GM18951 (cell line): Measurements from ENCODE around the gene NAT10.

ENCODE experiments used
- POLR2A ChIP-seq: IDR thresholded peaks from 4 replicates; pipeline ENCODE4 v1.6.1; 2011; ENCODE audit warnings: mild to moderate bottlenecking; ENCODE audit not compliant: insufficient read length, insufficient read depth; ENCODE audit errors: extremely low read depth
- in situ Hi-C: fragments of 300-500 bp; cut with MboI; formaldehyde crosslinking; loops from one replicate; pipeline ENCODE4 v1.12.0; 2022; ENCODE audit warnings: low sequenced_read_pairs, mixed read lengths, inconsistent platforms; ENCODE audit not compliant: unreplicated experiment

The NAT10 gene

DNA sequence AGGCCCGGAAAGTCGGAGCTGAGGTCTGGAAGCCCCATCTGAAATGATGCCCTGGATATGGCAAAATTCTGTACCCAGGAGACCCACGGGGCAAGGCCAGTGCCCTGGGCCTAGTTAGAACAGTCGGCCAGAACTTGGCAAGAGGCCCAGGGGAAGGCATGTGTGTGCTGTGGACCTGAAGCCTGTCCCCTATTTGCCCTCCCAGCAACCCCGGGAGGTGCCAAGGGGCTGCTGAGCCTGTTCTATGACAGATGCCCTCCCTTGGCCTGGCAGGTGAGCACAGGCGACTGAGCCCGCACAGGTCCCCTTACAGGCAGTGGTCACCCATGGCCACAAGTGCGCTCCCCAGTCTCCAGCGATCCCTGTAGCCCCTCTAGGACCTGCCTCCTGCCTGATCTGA lies 51.7 kb downstream of the NAT10 start:
- in situ Hi-C loops = loop anchor here (25.0 kb wide), 2 partner anchors 295 to 330 kb away; no protein-coding TSS in a partner anchor
- TF ChIP-seq POLR2A = no peak

DNA sequence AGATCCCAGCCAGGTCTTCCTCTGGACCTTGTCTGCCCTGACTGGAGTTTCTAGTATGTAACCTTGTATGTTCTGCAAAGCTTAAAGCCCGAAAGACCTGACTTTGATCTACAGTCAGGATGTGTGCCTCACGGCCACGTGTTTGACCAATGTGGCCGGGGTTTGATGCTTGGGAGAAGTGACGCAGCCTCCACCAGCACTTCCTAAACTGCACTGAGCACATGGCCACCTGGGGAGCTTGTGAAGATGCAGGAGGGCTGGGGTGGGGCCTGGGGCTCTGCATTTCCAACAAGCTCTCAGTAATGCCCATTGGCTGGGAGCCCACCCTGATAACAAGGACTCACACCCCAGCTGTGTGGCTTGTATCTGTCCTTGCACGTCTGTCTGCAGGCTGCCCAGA lies 53.2 kb downstream of the NAT10 start:
- no peak for TF ChIP-seq POLR2A
- in situ Hi-C loops = loop anchor here (25.0 kb wide), 2 partner anchors 296 to 329 kb away; no protein-coding TSS in a partner anchor

DNA sequence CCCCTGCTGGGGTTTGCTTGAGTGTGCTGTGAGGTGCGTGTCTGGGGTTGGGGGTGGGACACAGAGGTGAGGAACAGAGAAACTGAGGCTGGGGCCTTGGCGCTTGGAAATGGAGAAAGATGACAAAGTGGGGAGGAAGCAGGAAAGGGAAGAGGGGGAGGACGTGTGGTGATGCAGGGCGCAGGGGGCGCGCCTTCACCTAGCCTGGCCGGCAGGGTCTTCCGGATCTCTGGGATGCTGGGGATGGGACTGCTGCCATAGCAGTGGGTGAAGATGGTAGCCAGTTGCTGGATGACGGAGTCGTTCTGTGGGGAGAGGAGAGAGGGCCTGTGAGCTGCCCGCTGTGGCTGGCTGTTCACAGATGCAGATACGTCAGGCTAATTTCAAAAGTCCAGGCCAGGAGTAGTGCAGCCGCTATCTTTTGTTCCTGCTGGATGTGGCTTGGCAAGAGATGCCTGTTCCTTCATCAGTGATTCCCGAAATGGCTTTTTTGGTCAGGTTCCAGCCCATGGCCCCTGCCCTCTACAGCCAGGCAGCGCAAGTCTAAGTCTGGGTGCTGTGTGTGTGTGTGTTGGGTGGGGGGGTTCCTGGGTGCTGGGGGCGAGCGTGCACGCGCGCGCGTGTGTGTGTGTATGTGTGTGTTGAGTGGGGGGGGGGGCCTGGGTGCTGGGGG lies 54.8 kb downstream of the NAT10 start:
- in situ Hi-C loops = loop anchor here (25.0 kb wide), 2 partner anchors 298 to 327 kb away; no protein-coding TSS in a partner anchor
- TF ChIP-seq POLR2A = no peak

DNA sequence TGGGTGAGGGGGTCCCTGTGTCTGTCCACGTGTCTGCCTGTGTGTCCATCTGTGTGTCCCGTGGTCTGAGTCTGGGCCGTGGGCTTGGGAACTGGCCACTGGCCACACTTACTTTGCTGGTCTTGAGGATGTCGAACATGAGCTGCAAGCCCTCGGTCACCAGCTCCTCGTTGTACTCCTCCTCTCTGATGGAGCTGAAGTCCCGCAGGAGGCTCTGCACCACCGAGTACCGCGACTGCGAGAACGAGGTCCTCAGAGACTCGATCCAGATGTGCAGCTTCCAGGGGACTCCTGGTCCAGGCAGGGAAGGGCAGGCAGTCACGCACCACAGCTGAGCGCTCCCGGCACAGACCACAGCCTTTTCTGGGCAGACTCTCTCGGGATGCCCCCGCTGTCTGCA lies 55.4 kb downstream of the NAT10 start:
- no peak for TF ChIP-seq POLR2A
- in situ Hi-C loops = loop anchor here (25.0 kb wide), 2 partner anchors 298 to 327 kb away; no protein-coding TSS in a partner anchor

DNA sequence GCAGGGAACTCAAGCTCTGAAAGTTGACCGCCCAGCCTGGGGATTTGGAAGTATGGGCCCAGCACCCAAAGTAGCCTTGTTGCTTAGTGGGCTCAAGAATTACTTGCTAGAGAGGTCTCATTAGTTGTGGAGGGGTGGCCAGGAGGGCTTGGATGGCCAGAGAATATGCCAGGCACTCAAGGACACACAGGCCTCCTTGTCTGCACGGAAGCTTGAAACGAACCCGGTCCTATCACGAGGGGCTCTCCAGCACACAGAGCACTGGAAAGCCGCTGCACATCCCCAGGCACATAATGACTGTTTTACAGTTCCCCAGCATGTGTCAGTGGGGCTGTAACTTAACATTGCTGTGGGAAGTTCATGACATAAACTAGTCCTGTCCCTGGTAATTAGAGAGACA lies 55.9 kb downstream of the NAT10 start:
- no peak for TF ChIP-seq POLR2A
- in situ Hi-C loops = loop anchor here (25.0 kb wide), 2 partner anchors 299 to 326 kb away; no protein-coding TSS in a partner anchor

DNA sequence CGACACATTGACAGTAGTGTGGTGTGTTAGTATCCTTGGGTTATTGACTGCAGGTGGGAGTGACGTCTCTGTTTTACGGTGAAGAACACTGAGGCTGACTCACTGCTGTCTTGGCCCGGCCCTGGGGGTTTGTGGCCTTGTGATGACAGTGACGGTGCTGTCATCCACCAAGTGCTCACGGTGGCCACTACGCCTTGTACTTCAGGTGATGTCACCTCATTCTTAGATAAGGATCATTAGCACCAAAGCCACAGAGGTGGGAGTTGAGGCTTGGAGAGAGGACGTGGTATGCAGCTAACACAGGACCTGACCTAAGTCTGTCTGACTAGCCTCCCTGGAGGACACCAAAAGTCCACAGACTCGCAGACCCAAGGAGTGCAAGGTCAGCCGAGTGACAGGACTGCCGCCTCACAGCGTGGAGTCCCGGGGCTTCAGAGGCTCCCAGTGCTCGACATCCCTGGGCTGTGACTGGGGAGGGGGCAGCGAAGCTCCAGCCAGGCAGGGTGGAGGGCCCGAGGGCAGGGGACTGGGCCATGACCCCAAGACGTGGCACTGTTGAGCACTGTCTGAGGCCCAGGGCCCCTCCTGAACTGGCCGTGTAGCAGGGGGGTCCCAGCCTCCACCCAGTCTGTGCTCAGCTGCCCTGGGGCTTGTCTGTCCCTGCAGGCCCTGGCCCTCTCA lies 56.5 kb downstream of the NAT10 start:
- in situ Hi-C loops = loop anchor here (25.0 kb wide), 2 partner anchors 300 to 325 kb away; no protein-coding TSS in a partner anchor
- TF ChIP-seq POLR2A = no peak

DNA sequence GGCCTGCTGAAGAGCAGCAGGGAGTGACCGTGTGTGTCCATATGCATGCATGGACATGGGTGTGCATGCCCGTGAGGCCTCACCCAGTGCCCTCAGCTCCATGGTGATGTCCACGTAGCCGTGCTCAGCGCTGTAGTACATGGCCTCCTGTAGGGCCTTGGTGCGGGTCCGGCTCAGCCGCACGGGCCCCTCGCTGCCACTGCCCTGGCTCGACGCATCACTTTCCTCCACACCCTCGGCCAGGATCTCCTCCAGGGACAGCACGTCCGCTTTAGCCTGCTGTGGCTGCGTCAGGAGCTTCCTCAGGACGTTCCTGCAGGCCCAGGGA lies 57.0 kb downstream of the NAT10 start:
- in situ Hi-C loops = loop anchor here (25.0 kb wide), 2 partner anchors 300 to 325 kb away; no protein-coding TSS in a partner anchor
- no peak for TF ChIP-seq POLR2A

DNA sequence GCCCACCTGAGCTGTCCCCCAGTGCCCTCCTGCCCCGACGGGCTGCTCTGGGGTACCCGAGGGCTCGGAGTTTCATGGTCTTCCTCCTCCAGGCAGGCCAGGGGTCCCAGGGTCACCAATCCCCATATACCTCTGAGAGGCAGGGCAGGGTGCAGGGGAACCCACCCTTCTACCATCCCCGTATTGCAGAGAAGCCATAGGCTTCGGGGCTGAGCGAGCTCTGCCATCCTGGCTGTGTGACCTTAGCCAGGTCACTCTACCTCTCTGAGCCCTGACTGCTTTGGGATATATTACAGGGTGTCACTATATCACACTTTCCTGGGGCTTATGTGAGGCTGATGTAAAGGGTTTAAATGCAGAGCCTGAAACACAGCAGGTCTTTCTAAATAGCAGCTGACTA lies 57.4 kb downstream of the NAT10 start:
- no peak for TF ChIP-seq POLR2A
- in situ Hi-C loops = loop anchor here (25.0 kb wide), 2 partner anchors 301 to 324 kb away; no protein-coding TSS in a partner anchor

DNA sequence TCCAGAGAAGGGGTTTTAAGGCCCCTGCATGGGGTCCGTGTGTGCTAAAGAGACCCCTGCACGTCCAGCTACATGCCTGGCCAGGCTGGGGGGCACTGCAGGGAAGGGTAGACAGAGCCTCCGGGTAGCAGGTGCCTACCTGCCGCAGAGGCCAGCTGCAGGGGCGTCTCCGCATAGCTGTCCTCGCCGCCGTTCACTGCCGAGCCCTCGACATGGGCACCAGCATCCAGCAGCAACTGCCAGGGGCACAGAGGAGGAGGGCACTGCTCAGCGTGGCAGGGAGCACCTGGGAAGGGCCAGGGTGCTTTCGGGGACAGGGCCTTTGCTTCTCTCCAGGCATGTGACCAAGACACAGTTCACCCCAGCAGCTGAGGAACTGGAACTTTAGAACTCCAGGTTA lies 59.7 kb downstream of the NAT10 start:
- in situ Hi-C loops = loop anchor here (25.0 kb wide), 2 partner anchors 303 to 322 kb away; no protein-coding TSS in a partner anchor
- no peak for TF ChIP-seq POLR2A

DNA sequence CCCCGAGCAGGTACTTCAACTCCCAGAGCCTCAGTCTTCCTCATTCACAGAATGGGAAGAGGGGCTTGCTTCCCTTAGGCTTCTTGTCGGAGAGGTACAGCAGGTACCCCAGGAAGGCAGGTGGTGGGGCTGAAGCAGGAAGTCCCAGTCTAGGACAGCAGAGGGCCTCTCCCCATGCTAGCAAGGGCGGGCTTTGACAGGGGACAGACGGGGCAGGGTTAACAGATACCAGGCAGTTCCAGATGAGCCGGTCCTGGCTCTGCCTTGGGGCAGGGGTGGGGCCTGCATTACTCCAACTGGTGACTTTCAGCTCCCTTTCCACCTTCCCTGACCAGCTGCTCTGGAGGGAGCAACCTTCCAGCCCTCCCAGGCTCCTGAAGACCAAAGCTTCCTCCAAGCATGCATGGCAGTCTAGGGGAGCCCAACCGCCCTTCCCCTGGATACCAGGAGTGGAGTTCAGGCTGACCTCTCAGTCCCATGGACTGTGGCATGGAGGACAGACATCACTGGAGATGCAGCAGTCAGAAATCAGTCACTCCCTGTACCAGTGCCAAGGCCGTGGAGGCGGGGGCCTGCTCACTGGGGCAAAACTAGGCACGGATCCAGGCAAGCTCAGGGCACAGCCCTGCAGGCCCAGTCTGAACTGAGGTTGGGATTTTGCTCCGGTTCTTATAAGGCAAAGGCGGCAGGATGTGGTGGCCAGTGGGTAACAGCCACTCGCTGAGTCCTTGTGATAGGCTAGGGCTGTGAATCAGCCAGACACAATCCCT lies 60.5 kb downstream of the NAT10 start:
- no peak for TF ChIP-seq POLR2A
- in situ Hi-C loops = loop anchor here (25.0 kb wide), 2 partner anchors 304 to 321 kb away; no protein-coding TSS in a partner anchor

DNA sequence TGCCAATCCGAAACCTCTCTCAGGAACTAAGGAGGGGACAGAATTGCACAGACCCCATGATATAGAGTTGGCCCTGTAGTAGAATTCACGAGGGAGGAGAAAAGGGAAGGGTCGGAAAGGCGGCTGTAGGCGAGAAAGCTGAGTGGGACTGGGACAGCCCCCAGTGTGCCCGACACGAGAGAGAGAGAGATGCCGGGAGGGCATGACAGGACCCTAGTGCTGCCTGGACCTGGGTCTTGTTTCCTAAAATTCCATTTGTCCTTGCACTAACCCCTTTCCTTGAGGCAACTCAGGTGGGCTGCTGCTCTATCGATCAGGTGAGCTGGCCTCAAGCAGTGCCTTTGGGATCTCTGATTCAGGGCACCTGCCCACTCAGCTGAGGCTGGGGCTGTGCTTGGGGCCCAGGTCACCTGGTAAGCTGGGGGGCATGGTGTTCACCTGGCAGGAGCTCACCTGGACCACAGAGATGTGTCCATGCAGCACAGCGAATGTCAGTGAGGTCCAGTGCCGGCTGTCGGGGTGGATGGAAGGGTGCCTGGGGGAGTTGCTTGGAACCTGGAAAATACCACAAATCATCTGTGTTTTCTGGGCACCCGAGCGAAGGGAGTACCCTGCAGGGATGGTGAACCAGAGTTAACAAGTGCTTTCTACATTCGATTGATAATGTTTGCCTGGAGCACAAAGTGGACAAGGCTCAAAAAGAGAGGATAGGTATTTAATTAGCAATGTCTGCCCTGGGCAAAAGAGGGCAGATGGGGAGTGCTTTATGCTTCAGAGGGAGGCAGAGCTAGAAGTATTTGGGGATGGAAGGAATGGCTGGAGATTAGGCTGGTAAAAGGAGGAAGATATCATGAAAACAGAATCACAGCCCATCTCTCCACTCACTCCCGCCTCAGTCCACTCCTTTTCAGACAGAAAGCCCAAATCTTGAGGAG lies 61.6 kb downstream of the NAT10 start:
- no peak for TF ChIP-seq POLR2A
- in situ Hi-C loops = loop anchor here (25.0 kb wide), 2 partner anchors 305 to 320 kb away; no protein-coding TSS in a partner anchor

DNA sequence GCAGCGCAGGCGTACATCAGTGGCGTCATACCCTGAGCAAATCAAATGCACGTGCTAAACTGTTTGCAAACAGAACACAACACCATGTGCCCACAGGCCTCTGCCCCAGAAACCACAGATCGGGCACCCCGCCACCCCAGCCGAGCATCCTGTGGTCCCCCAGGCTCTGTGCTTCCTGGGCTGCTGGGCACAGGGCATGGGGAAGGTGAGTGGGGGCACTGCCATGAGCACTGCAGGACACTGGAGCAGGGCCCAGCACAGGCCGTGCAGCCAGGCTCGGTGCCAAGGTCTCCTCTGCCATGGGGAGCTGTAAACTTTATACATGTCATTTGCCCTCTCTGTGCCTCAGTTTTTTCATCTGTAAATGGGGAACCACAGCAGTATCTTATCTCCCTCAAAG lies 62.5 kb downstream of the NAT10 start:
- in situ Hi-C loops = loop anchor here (25.0 kb wide), 2 partner anchors 306 to 319 kb away; no protein-coding TSS in a partner anchor
- no peak for TF ChIP-seq POLR2A
